ENCODE results near the gene RPS15. TPM values are rescaled to one million over a fixed set of nuclear protein-coding genes. Genes with fewer than 3 reads are reported as not detected.

RPS15 gene
- total and polyA plus RNA-seq, 9 of the 15 experiments (the other 6 are each of a cell fraction or from before 2014, with no cell fraction given) = 605 to 2,791 (median 957) TPM

- TF ChIP-seq SETDB1 (IDR thresholded peaks at IDR 0.05; ENCODE audit: low read length) (no peak), SIRT6 (IDR thresholded peaks at IDR 0.05; ENCODE audit: low read depth, low read length) (no peak), RBM39 (optimal IDR thresholded peaks at IDR 0.05; ENCODE audit: low read depth, low read length) (no peak), ZNF436 (CRISPR knock-in tag; IDR thresholded peaks at IDR 0.05) (no peak), HDAC3 (IDR thresholded peaks at IDR 0.05; ENCODE audit: borderline replicate concordance, partially characterized antibody) (no peak), ZNF584 (CRISPR knock-in tag; IDR thresholded peaks at IDR 0.05; ENCODE audit: low read depth) (no peak), NBN (IDR thresholded peaks at IDR 0.05; ENCODE audit: low read depth) (peak; percentile 81; the same call in 1 of the 2 replicates), CUX1 (CRISPR knock-in tag; IDR thresholded peaks at IDR 0.05) (no peak), ZNF707 (CRISPR knock-in tag; conservative IDR thresholded peaks at IDR 0.05) (no peak), ZZZ3 (IDR thresholded peaks at IDR 0.05) (no peak), PCBP2 (IDR thresholded peaks at IDR 0.05; ENCODE audit: low read depth, low read length, poor library complexity, severe bottlenecking) (no peak), CAMTA2 (CRISPR knock-in tag; conservative IDR thresholded peaks at IDR 0.05) (no peak), RBM14 (IDR thresholded peaks at IDR 0.05; ENCODE audit: borderline replicate concordance, insufficient read depth, low read depth, low read length) (no peak), BCL6 (CRISPR knock-in tag; IDR thresholded peaks at IDR 0.05) (no peak), ZNF354B (CRISPR knock-in tag; IDR thresholded peaks at IDR 0.05) (no peak), ADNP (tag; IDR thresholded peaks at IDR 0.05) (peak; percentile 99), DNMT1 (IDR thresholded peaks at IDR 0.05) (no peak), RBFOX2 (IDR thresholded peaks at IDR 0.05; ENCODE audit: low read depth, low read length) (peak; percentile 89), CCAR2 (IDR thresholded peaks at IDR 0.05; ENCODE audit: low read depth, low read length) (no peak), CEBPZ (IDR thresholded peaks at IDR 0.05; ENCODE audit: borderline replicate concordance, low read depth, low read length) (no peak), ESRRB (CRISPR knock-in tag; IDR thresholded peaks at IDR 0.05; ENCODE audit: borderline replicate concordance) (no peak)
Observed at GRCh38 chr19:1478934-1479707, 40.9 kb downstream of the RPS15 start, which contains the start of gene C19orf25 (continued).

Data from K562 (cell line).